A673 (cell line): Measurements from ENCODE around the gene VPS13D. TPM values are rescaled to one million over a fixed set of nuclear protein-coding genes. Genes with fewer than 3 reads are reported as not detected.

Experiments used
- BruUV-seq: library from RNA; stranded (reverse); fragments of 400-500 nt; replicated peaks from 2 replicates; lab custom pipeline; 2021; lab: Mats Ljungman, UMichigan
- CTCF ChIA-PET: fragments of 300-600 bp; sonication (Branson Sonifier 250); formaldehyde crosslinking; loops from one replicate; lab custom pipeline; 2022; ENCODE audit warnings: antibody characterized with exemption; lab: Charles Lee
- POLR2A ChIA-PET: fragments of 300-600 bp; sonication (Branson Sonifier 250); formaldehyde crosslinking; loops from one replicate; lab custom pipeline; 2022; ENCODE audit warnings: antibody characterized with exemption; ENCODE audit not compliant: low non-redundant PET; lab: Charles Lee
- DNase-seq: peaks from one replicate; pipeline ENCODE4 v3.0.0-alpha.2; 2015; ENCODE audit warnings: low spot score
- H3K27ac ChIP-seq: fragments of 200-600 bp; sonication (generic); 2 replicates; pipeline ENCODE4 v1.5.1; 2016; ENCODE audit warnings: mixed run types, low read depth, mild to moderate bottlenecking, mixed read lengths, antibody characterized with exemption, low read length; ENCODE audit not compliant: poor library complexity, severe bottlenecking
- H3K27me3 ChIP-seq: fragments of 200-600 bp; sonication (generic); replicated peaks from 2 replicates; pipeline ENCODE4 v1.6.1; 2017; ENCODE audit warnings: mixed run types, low read depth, mild to moderate bottlenecking, mixed read lengths, antibody characterized with exemption, low read length; ENCODE audit not compliant: insufficient read depth, poor library complexity
- H3K36me3 ChIP-seq: fragments of 200-600 bp; sonication (generic); 2 replicates; pipeline ENCODE4 v1.6.1; 2016; ENCODE audit warnings: mixed run types, mild to moderate bottlenecking, mixed read lengths, antibody characterized with exemption, low read length; ENCODE audit not compliant: insufficient read depth, poor library complexity, severe bottlenecking
- H3K4me1 ChIP-seq: fragments of 200-600 bp; sonication (generic); 2 replicates; pipeline ENCODE4 v1.6.1; 2017; ENCODE audit warnings: mixed run types, mild to moderate bottlenecking, mixed read lengths, antibody characterized with exemption, low read length; ENCODE audit not compliant: insufficient read depth, poor library complexity, severe bottlenecking
- H3K4me3 ChIP-seq: fragments of 200-600 bp; sonication (generic); 2 replicates; pipeline ENCODE4 v1.5.1; 2016; ENCODE audit warnings: low read depth, mixed run types, mild to moderate bottlenecking, mixed read lengths, low read length; ENCODE audit not compliant: poor library complexity, severe bottlenecking
- H3K9me3 ChIP-seq: fragments of 200-600 bp; sonication (generic); 2 replicates; pipeline ENCODE4 v1.6.1; 2016; ENCODE audit warnings: mixed run types, low read depth, mild to moderate bottlenecking, mixed read lengths, antibody characterized with exemption, low read length; ENCODE audit not compliant: poor library complexity, severe bottlenecking
- EZH2 ChIP-seq: fragments of 200-600 bp; sonication (generic); IDR thresholded peaks from 2 replicates; pipeline ENCODE4 v1.6.1; 2017; ENCODE audit warnings: borderline replicate concordance, low read depth, mild to moderate bottlenecking, mixed read lengths, antibody characterized with exemption, low read length; ENCODE audit not compliant: poor library complexity, severe bottlenecking
- intact Hi-C: fragments of 100-400 bp; cut with micrococcal nuclease; formaldehyde crosslinking; loops from one replicate; pipeline ENCODE4 v1.10.0; 2022; ENCODE audit not compliant: unreplicated experiment
- total RNA-seq: library from RNA; stranded (reverse); gene quantifications from 2 replicates; pipeline ENCODE4 v1.2.3, GENCODE V29; 2021
- TF ChIP-seq, protein P1 (sequence below): fragments of 300-800, 200-600 bp; sonication (generic); conservative IDR thresholded peaks from 2 replicates; pipeline ENCODE4 v1.5.1; 2017; ENCODE audit warnings: low read depth, mild to moderate bottlenecking, antibody characterized with exemption, low read length, moderate library complexity, mixed read lengths

Gene VPS13D
- total RNA-seq, 1 experiment from 2014 or later, result 32.5 TPM

DNA sequence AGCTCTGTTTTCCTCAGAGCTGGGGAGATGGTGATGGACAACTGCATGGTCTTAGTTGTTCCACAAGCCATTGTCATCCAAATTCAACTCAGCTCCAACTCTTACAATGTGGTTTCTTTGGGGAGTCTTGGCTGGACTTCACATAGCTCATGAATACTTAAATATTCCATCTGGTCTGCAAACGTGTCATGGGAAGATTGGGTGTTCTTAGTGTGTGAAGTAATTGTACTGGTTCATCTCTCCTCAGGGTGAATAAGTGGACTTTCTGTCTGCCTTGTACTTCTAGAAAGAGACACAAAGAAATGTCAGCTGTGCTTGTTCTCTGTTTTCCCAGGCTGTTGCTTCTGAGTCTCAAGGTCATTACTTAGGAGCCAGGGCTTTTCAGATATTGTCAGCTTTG lies 106.6 kb downstream of the VPS13D start:
- POLR2A ChIA-PET, result no interaction called here
- H3K36me3 ChIP-seq, result peaks cover 10% of the 10 kb centered on the region
- intact Hi-C loops, result no loop called here
- DNase-seq, result no peak
- TF ChIP-seq EZH2, result no peak
- TF ChIP-seq, protein P1, sequence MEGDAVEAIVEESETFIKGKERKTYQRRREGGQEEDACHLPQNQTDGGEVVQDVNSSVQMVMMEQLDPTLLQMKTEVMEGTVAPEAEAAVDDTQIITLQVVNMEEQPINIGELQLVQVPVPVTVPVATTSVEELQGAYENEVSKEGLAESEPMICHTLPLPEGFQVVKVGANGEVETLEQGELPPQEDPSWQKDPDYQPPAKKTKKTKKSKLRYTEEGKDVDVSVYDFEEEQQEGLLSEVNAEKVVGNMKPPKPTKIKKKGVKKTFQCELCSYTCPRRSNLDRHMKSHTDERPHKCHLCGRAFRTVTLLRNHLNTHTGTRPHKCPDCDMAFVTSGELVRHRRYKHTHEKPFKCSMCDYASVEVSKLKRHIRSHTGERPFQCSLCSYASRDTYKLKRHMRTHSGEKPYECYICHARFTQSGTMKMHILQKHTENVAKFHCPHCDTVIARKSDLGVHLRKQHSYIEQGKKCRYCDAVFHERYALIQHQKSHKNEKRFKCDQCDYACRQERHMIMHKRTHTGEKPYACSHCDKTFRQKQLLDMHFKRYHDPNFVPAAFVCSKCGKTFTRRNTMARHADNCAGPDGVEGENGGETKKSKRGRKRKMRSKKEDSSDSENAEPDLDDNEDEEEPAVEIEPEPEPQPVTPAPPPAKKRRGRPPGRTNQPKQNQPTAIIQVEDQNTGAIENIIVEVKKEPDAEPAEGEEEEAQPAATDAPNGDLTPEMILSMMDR, result no peak
- H3K27me3 ChIP-seq, result no peaks in the 10 kb centered on the region
- CTCF ChIA-PET, result no interaction called here
- peaks cover 8% of the 10 kb centered on the region for H3K4me1 ChIP-seq
- H3K27ac ChIP-seq, result no peak overlapping the region
- H3K9me3 ChIP-seq, result no peaks in the 10 kb centered on the region
- no peak overlapping the region for H3K4me3 ChIP-seq
- no TSS peak for BruUV-seq

- Histone ChIP-seq H3K27ac (no peak overlapping the region), H3K4me1 (peaks cover 8% of the 10 kb centered on the region), H3K27me3 (no peaks in the 10 kb centered on the region), H3K4me3 (no peak overlapping the region), H3K36me3 (peaks cover 9% of the 10 kb centered on the region), H3K9me3 (no peaks in the 10 kb centered on the region)
- no peak for DNase-seq
- intact Hi-C loops, result no loop called here
- BruUV-seq, result no TSS peak
- POLR2A ChIA-PET, result no interaction called here
- no peak for TF ChIP-seq EZH2
- TF ChIP-seq, protein P1, result no peak
- CTCF ChIA-PET, result no interaction called here
These were observed 108.2 kb downstream of the VPS13D start for GRCh38 chr1:12338017-12338416.

DNA sequence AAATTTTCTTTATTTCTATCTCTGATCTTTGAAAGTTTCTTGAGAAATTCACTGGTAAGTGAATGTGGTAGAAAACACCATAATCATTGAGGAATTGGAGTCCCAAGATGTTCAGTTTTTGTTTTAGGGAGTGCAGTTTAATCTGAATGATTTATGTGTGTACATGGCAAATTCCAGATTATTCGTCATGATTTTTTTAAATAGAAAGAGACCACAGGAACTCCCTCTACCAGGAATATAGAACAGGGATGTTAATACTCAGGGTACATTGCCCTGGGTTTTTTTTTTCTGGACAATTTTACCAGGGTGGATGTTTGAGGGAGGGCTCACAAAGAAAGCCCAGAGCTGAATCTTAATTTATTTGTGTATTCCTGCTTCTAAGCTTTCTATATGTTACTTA lies 109.0 kb downstream of the VPS13D start:
- Histone ChIP-seq H3K27ac (no peak overlapping the region), H3K4me1 (peaks cover 8% of the 10 kb centered on the region), H3K4me3 (no peak overlapping the region), H3K36me3 (peaks cover 4% of the 10 kb centered on the region), H3K27me3 (no peaks in the 10 kb centered on the region), H3K9me3 (no peaks in the 10 kb centered on the region)
- no TSS peak for BruUV-seq
- no peak for DNase-seq
- intact Hi-C loops, result no loop called here
- TF ChIP-seq, protein P1, result no peak
- no peak for TF ChIP-seq EZH2
- CTCF ChIA-PET, result no interaction called here
- POLR2A ChIA-PET, result no interaction called here
